PC-9 (cell line): ENCODE measurements around the gene SIX4. TPM values are rescaled to one million over a fixed set of nuclear protein-coding genes. Genes with fewer than 3 reads are reported as not detected.

ENCODE experiments used
- BruUV-seq: library from RNA; stranded (reverse); fragments of 400-500 nt; replicated peaks from 2 replicates; lab custom pipeline; 2021; lab: Mats Ljungman, UMichigan
- CTCF ChIA-PET: fragments of 300-600 bp; sonication (Branson Sonifier 250); formaldehyde crosslinking; loops from one replicate; lab custom pipeline; 2022; ENCODE audit warnings: antibody characterized with exemption; lab: Charles Lee
- POLR2A ChIA-PET: fragments of 300-600 bp; sonication (Branson Sonifier 250); formaldehyde crosslinking; loops from one replicate; lab custom pipeline; 2022; ENCODE audit warnings: antibody characterized with exemption; ENCODE audit not compliant: unreplicated experiment; lab: Charles Lee
- DNase-seq, 2 experiments: peaks; one replicate each; pipeline versions ENCODE4 v3.0.0 to v3.0.0-alpha.2; 2015 to 2022; ENCODE audit warnings: mixed read lengths in 1 of 2
- H2AFZ ChIP-seq: fragments of 200-600 bp; sonication (generic); 2 replicates; pipeline ENCODE4 v1.8.1; 2017; ENCODE audit warnings: antibody characterized with exemption
- H3F3A ChIP-seq: fragments of 200-600 bp; sonication (generic); 2 replicates; pipeline ENCODE4 v1.8.1; 2017; ENCODE audit warnings: antibody characterized with exemption, mild to moderate bottlenecking, low read depth; ENCODE audit not compliant: insufficient read depth
- H3K27ac ChIP-seq: fragments of 200-600 bp; sonication (generic); 2 replicates; pipeline ENCODE4 v1.6.1; 2016; ENCODE audit warnings: mixed run types
- H3K27me3 ChIP-seq: fragments of 200-600 bp; sonication (generic); 2 replicates; pipeline ENCODE4 v1.6.1; 2016; ENCODE audit warnings: low read depth, mixed run types; ENCODE audit not compliant: insufficient read depth
- H3K36me3 ChIP-seq: fragments of 200-600 bp; sonication (generic); 2 replicates; pipeline ENCODE4 v1.6.1; 2016; ENCODE audit warnings: low read depth, mixed run types
- H3K4me1 ChIP-seq: fragments of 200-600 bp; sonication (generic); replicated peaks from 2 replicates; pipeline ENCODE4 v1.6.1; 2016; ENCODE audit warnings: mixed run types; ENCODE audit not compliant: insufficient read depth
- H3K4me2 ChIP-seq: fragments of 200-600 bp; sonication (generic); 2 replicates; pipeline ENCODE4 v1.6.1; 2017; ENCODE audit warnings: mixed run types
- H3K4me3 ChIP-seq: fragments of 200-600 bp; sonication (generic); 2 replicates; pipeline ENCODE4 v1.6.1; 2016; ENCODE audit warnings: mixed run types
- H3K79me2 ChIP-seq: fragments of 200-600 bp; sonication (generic); 2 replicates; pipeline ENCODE4 v1.6.1; 2017; ENCODE audit warnings: low read depth, mixed run types
- H3K9me2 ChIP-seq: fragments of 200-600 bp; sonication (generic); 2 replicates; pipeline ENCODE4 v1.8.1; 2017; ENCODE audit warnings: mild to moderate bottlenecking; ENCODE audit not compliant: insufficient read depth
- H3K9me3 ChIP-seq: fragments of 200-600 bp; sonication (generic); 2 replicates; pipeline ENCODE4 v1.8.1; 2016; ENCODE audit warnings: low read depth; ENCODE audit not compliant: insufficient read depth
- H4K20me1 ChIP-seq: fragments of 200-600 bp; sonication (generic); 2 replicates; pipeline ENCODE4 v1.8.1; 2017; ENCODE audit not compliant: insufficient read depth
- EZH2 ChIP-seq: fragments of 200-600 bp; sonication (generic); IDR thresholded peaks from 2 replicates; pipeline ENCODE4 v1.8.0; 2017; ENCODE audit warnings: antibody characterized with exemption, low read depth
- intact Hi-C: fragments of 100-400 bp; cut with micrococcal nuclease; formaldehyde crosslinking; loops from one replicate; pipeline ENCODE4 v1.10.0; 2022; ENCODE audit not compliant: unreplicated experiment
- total RNA-seq: library from RNA; stranded (reverse); gene quantifications from 2 replicates; pipeline ENCODE4 v1.2.3, GENCODE V29; 2021
- TF ChIP-seq, protein P1 (sequence below): fragments of 200-600 bp; sonication (generic); conservative IDR thresholded peaks from 2 replicates; pipeline ENCODE4 v1.6.1; 2017; ENCODE audit warnings: mixed run types, antibody characterized with exemption, mild to moderate bottlenecking, moderate library complexity

The SIX4 gene
- total RNA-seq, 1 experiment from 2014 or later: 31.0 TPM

DNA sequence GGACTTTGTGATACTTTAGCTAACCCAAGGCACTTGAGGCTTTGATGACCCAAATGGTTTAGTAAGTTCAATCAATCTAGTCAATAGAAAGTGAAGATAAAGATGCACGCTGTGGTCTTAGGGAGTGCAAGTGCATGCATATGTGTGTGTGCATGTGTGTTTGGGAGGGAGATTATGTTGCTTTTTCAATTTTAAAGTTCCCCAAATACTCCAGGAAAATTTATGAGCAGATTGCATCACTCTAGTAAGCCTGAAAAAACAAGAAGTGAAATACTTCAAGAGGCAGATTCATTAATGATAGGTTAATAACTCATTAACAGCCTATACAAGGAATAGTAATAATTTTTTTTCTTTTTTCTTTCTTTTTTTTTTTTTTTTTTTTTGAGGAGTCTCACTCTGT lies 62.4 kb downstream of the SIX4 start:
- POLR2A ChIA-PET: no interaction called here

More for the DNA sequence above, 62.4 kb downstream of the SIX4 start:
- H3K9me2 ChIP-seq: 0 out of 2 replicates have a peak, but pooled peaks cover under 1% of the 10 kb centered on the region
- H3F3A ChIP-seq: no peaks in the 10 kb centered on the region
- DNase-seq: no peak
- intact Hi-C loops: no loop called here
- H3K36me3 ChIP-seq: no peaks in the 10 kb centered on the region
- H3K9me3 ChIP-seq: no peaks in the 10 kb centered on the region
- no peaks in the 10 kb centered on the region for H4K20me1 ChIP-seq
- H2AFZ ChIP-seq: no peak overlapping the region
- CTCF ChIA-PET: no interaction called here
- 0 out of 2 replicates have a peak, but pooled peaks cover 12% of the 10 kb centered on the region for H3K4me1 ChIP-seq
- no peak overlapping the region for H3K27ac ChIP-seq
- BruUV-seq: no TSS peak
- no peaks in the 10 kb centered on the region for H3K27me3 ChIP-seq
- no peak for TF ChIP-seq EZH2
- TF ChIP-seq, protein P1, sequence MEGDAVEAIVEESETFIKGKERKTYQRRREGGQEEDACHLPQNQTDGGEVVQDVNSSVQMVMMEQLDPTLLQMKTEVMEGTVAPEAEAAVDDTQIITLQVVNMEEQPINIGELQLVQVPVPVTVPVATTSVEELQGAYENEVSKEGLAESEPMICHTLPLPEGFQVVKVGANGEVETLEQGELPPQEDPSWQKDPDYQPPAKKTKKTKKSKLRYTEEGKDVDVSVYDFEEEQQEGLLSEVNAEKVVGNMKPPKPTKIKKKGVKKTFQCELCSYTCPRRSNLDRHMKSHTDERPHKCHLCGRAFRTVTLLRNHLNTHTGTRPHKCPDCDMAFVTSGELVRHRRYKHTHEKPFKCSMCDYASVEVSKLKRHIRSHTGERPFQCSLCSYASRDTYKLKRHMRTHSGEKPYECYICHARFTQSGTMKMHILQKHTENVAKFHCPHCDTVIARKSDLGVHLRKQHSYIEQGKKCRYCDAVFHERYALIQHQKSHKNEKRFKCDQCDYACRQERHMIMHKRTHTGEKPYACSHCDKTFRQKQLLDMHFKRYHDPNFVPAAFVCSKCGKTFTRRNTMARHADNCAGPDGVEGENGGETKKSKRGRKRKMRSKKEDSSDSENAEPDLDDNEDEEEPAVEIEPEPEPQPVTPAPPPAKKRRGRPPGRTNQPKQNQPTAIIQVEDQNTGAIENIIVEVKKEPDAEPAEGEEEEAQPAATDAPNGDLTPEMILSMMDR: no peak
- no peak overlapping the region for H3K4me3 ChIP-seq
- H3K79me2 ChIP-seq: no peaks in the 10 kb centered on the region
- no peak overlapping the region for H3K4me2 ChIP-seq

Other genes starting within 250 kb of the SIX4 start
- gene C14orf39, start 238.3 kb downstream of the SIX4 start, total RNA-seq: not detected in 2 replicates
- not detected in 2 replicates for gene SIX6, start 215.2 kb downstream of the SIX4 start, total RNA-seq
- 8.1 and 9.4 TPM in 2 replicates for gene SIX1, start 74.9 kb downstream of the SIX4 start, total RNA-seq
- 79.7 and 93.3 TPM in 2 replicates for gene MNAT1, start 10.4 kb upstream of the SIX4 start, total RNA-seq